HUDEP-2 (cell line): ENCODE results near the gene SFMBT1.
A peak's percentile ranks its signal among the peaks of the same experiment; 100 is the strongest.

Experiments
- DNase-seq, 76 experiments: peaks; one replicate each; lab custom pipeline; 2025; ENCODE audit not compliant: unreplicated experiment in 76 of 76; lab: John Stamatoyannopoulos, UW

The SFMBT1 gene

GRCh38 chr3:53045518-53046170 is at the start of gene SFMBT1:
Gene SFMBT1, minus strand, starts transcription at chr3:53046073. Its CDS starts 76,945 bp downstream, at chr3:52969128.
- DNase-seq: peak in 55 of 76 experiments; percentile 5 to 78 (median 46)

- DNase-seq: no peak
These were observed 47.1 kb upstream of the SFMBT1 start for GRCh38 chr3:53092942-53093341.

- no peak for DNase-seq
These were observed 46.3 kb upstream of the SFMBT1 start for GRCh38 chr3:53092216-53092615.

- no peak for DNase-seq
These were observed 45.1 kb upstream of the SFMBT1 start for GRCh38 chr3:53091011-53091410.

- DNase-seq: no peak
These were observed 43.6 kb upstream of the SFMBT1 start for GRCh38 chr3:53089511-53089910.

- DNase-seq: no peak
These were observed 39.6 kb upstream of the SFMBT1 start for GRCh38 chr3:53085476-53085875.

- DNase-seq: peak in 2 of 76 experiments; percentile 5 to 6
These were observed 38.6 kb upstream of the SFMBT1 start for GRCh38 chr3:53084310-53085001.

GRCh38 chr3:53083949-53084309 is 38.1 kb upstream of the SFMBT1 start:
- peak in 35 of 76 experiments; percentile 1 to 41 (median 14) for DNase-seq

- peak in 6 of 76 experiments; percentile 2 to 27 (median 8) for DNase-seq
These were observed 37.6 kb upstream of the SFMBT1 start for GRCh38 chr3:53083521-53083920.

- no peak for DNase-seq
These were observed 36.9 kb upstream of the SFMBT1 start for GRCh38 chr3:53082736-53083135.

GRCh38 chr3:53081318-53081717 is 35.4 kb upstream of the SFMBT1 start:
- no peak for DNase-seq

- no peak for DNase-seq
These were observed 34.8 kb upstream of the SFMBT1 start for GRCh38 chr3:53080612-53081205.

GRCh38 chr3:53079791-53080555 is 34.1 kb upstream of the SFMBT1 start:
- no peak for DNase-seq

- no peak for DNase-seq
These were observed 33.3 kb upstream of the SFMBT1 start for GRCh38 chr3:53079147-53079546.

- no peak for DNase-seq
These were observed 32.8 kb upstream of the SFMBT1 start for GRCh38 chr3:53078656-53079055.

GRCh38 chr3:53077476-53078220 is 31.8 kb upstream of the SFMBT1 start:
- DNase-seq: no peak

- DNase-seq: no peak
These were observed 29.9 kb upstream of the SFMBT1 start for GRCh38 chr3:53075743-53076140.

GRCh38 chr3:53074761-53075742 is 29.2 kb upstream of the SFMBT1 start:
- no peak for DNase-seq

- DNase-seq: no peak
These were observed 28.5 kb upstream of the SFMBT1 start for GRCh38 chr3:53074366-53074696.
